Eye (tissue), 1 donor: ENCODE data around the gene PXK.
A peak's percentile ranks its signal among the peaks of the same experiment; 100 is the strongest.

Experiments
- DNase-seq: peaks from one replicate; pipeline ENCODE4 v3.0.0-alpha.2; 2015

PXK gene

GRCh38 chr3:58384381-58385090, 51.8 kb downstream of the PXK start:
- DNase-seq = peak; percentile 43

GRCh38 chr3:58386626-58387365, 54.1 kb downstream of the PXK start:
- DNase-seq = no peak

- no peak for DNase-seq
Measured at GRCh38 chr3:58387650-58388546, 55.2 kb downstream of the PXK start.

GRCh38 chr3:58388550-58389091, 55.9 kb downstream of the PXK start:
- DNase-seq = peak; percentile 76

- no peak for DNase-seq
Measured at GRCh38 chr3:58391156-58391865, 58.6 kb downstream of the PXK start.

GRCh38 chr3:58392181-58392580, 59.5 kb downstream of the PXK start:
- no peak for DNase-seq

- DNase-seq = no peak
Measured at GRCh38 chr3:58394339-58394738, 61.6 kb downstream of the PXK start.

- no peak for DNase-seq
Measured at GRCh38 chr3:58398669-58399333, 66.1 kb downstream of the PXK start.

GRCh38 chr3:58403513-58404109, 70.9 kb downstream of the PXK start:
- DNase-seq = no peak

- DNase-seq = peak; percentile 89
Measured at GRCh38 chr3:58404396-58404795, 71.7 kb downstream of the PXK start.

- no peak for DNase-seq
Measured at GRCh38 chr3:58408906-58409305, 76.2 kb downstream of the PXK start.

- no peak for DNase-seq
Measured at GRCh38 chr3:58409663-58410062, 77.0 kb downstream of the PXK start.

- DNase-seq = no peak
Measured at GRCh38 chr3:58411036-58411435, 78.3 kb downstream of the PXK start.

GRCh38 chr3:58411851-58412830, 79.4 kb downstream of the PXK start:
- DNase-seq = no peak

GRCh38 chr3:58414538-58415197, 82.0 kb downstream of the PXK start:
- DNase-seq = peak; percentile 86

- DNase-seq = no peak
Measured at GRCh38 chr3:58416191-58416590, 83.5 kb downstream of the PXK start.

GRCh38 chr3:58417075-58417474, 84.4 kb downstream of the PXK start:
- DNase-seq = no peak

GRCh38 chr3:58418227-58418626, 85.5 kb downstream of the PXK start:
- DNase-seq = no peak

GRCh38 chr3:58419780-58420507, 87.3 kb downstream of the PXK start:
- DNase-seq = no peak
